Dermis lymphatic vessel endothelial cell (primary cell): ENCODE results near the gene COA8. TPM values are rescaled to one million over a fixed set of nuclear protein-coding genes. Genes with fewer than 3 reads are reported as not detected.

Experiments
- total RNA-seq: library from RNA; depleted of rRNA; stranded (reverse); fragments of >200 nt; gene quantifications from 2 replicates; pipeline ENCODE4 v1.2.1, GENCODE V29; 2014

Gene COA8, protein sequence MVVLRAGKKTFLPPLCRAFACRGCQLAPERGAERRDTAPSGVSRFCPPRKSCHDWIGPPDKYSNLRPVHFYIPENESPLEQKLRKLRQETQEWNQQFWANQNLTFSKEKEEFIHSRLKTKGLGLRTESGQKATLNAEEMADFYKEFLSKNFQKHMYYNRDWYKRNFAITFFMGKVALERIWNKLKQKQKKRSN
- total RNA-seq: 22.2 and 26.1 TPM in 2 replicates

GRCh38 chr14:103562429-103563225 is at the start of gene COA8, which contains the start of gene BAG5:
COA8 (plus strand) TSS chr14:103562960; CDS start chr14:103563002, 42 bp downstream.
BAG5 (minus strand) TSS chr14:103562657; CDS start chr14:103561164, 1,493 bp downstream.

DNA sequence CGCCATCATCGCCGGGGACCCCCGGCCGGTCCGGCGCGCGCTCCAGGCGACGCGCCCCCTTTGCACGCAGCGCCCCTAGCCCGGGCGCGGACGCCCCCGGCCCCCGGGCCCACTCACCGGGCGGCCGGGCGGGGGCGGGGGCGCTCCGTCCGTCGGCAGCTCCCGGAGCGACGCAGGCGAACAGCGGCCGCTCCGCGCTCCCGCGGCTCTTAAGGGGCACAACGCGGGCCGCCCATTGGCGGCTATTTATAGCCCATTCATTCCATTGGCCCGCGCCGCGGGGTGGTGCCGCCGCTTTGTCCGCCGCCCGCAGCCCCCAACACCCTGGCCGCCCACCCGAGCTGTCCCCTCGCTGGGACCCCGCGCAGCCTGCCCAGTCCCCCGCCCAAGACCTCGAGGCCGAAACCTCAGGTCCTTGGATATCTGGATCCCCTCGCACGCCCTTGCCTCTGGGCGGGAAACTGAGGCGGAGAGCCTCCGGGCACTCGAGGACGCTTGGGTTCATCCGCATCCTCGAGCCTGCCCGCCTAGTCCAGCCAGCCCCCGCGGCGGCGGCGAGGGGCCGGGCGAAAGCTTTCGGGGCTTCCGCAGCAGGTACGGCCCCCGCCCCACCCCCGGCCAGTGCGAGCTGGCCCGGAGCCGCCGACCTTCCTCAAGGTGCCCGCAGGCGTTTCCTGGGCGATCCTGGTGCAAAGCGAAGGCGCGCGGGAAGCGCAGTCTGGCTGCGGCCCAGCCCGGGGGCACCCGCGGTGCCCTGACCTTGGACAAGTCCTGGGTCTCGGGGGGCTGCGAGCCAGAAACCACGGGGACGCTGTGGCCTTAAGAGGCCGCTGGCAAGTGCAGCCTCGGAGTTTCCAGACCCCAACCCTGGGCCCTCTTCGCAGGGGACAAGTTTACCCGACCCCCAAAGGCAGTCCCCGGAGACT is 39.8 kb upstream of the COA8 start, which contains the start of gene CKB:
TSS of gene CKB (minus strand) at position 182 of the 926 bp plus-strand sequence. CDS start 337 bp downstream, outside the sequence.

GRCh38 chr14:103528587-103529382 is 34.0 kb upstream of the COA8 start, which contains the start of gene TRMT61A:
TRMT61A (plus strand) TSS chr14:103529196; CDS start chr14:103529979, 783 bp downstream.

GRCh38 chr14:103628684-103629502 is 66.1 kb downstream of the COA8 start, which contains the start of gene KLC1:
KLC1 (plus strand) TSS chr14:103629211; CDS start chr14:103654565, 25,354 bp downstream.

Other genes with a start within 250 kb of the COA8 start
- 111 and 125 TPM in 2 replicates for gene EIF5, start 228.7 kb upstream of the COA8 start, total RNA-seq
- 45.1 and 55.3 TPM in 2 replicates for gene MARK3, start 177.5 kb upstream of the COA8 start, total RNA-seq
- gene CKB, start 40.1 kb upstream of the COA8 start, total RNA-seq: 2.4 and 6.1 TPM in 2 replicates
- 3.6 and 4.4 TPM in 2 replicates for gene TRMT61A, start 33.8 kb upstream of the COA8 start, total RNA-seq
- 31.3 and 34.0 TPM in 2 replicates for gene BAG5, start 303 bp upstream of the COA8 start, total RNA-seq
- 140 and 153 TPM in 2 replicates for gene KLC1, start 66.3 kb downstream of the COA8 start, total RNA-seq
- 5.7 and 7.2 TPM in 2 replicates for gene XRCC3, start 152.5 kb downstream of the COA8 start, total RNA-seq
- gene ZFYVE21, start 152.8 kb downstream of the COA8 start, total RNA-seq: 62.0 and 92.0 TPM in 2 replicates